ENCODE measurements around the gene SYNCRIP. TPM values are rescaled to one million over a fixed set of nuclear protein-coding genes. Genes with fewer than 3 reads are reported as not detected.

Gene SYNCRIP
- total and polyA plus RNA-seq, 2 of the 13 experiments (the other 11 are each of a cell fraction or from before 2014, with no cell fraction given): 8.1 to 112 TPM

- no peak for TF ChIP-seq ZNF850 (CRISPR knock-in tag; conservative IDR thresholded peaks at IDR 0.05)
- no peak for TF ChIP-seq BRCA1 (CRISPR knock-in tag; IDR thresholded peaks at IDR 0.05)
- no peak for TF ChIP-seq REST (IDR thresholded peaks at IDR 0.05; ENCODE audit: borderline replicate concordance in 1 of 2, low read depth in 1 of 2, low read length in 2 of 2)
- TF ChIP-seq TCF7 (IDR thresholded peaks at IDR 0.05; ENCODE audit: low read depth): no peak
- TF ChIP-seq KAT7 (CRISPR knock-in tag; IDR thresholded peaks at IDR 0.05; ENCODE audit: borderline replicate concordance): no peak
- TF ChIP-seq, protein P1, sequence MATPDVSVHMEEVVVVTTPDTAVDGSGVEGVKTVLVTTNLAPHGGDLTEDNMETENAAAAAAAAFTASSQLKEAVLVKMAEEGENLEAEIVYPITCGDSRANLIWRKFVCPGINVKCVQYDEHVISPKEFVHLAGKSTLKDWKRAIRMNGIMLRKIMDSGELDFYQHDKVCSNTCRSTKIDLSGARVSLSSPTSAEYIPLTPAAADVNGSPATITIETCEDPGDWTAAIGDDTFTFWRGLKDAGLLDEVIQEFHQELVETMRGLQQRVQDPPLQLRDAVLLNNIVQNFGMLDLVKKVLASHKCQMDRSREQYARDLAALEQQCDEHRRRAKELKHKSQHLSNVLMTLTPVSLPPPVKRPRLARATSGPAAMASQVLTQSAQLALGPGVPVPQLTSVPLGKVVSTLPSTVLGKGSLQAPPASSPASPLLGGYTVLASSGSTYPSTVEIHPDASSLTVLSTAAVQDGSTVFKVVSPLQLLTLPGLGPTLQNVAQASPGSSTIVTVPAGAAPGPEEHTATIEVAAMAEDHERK (CRISPR knock-in tag; IDR thresholded peaks at IDR 0.05; ENCODE audit: low read depth): no peak
- no peak for TF ChIP-seq REPIN1 (CRISPR knock-in tag; IDR thresholded peaks at IDR 0.05; ENCODE audit: borderline replicate concordance, low read depth)
- no peak for TF ChIP-seq ZFYVE20 (CRISPR knock-in tag; IDR thresholded peaks at IDR 0.05; ENCODE audit: borderline replicate concordance, low read depth)
These were observed 27.1 kb upstream of the SYNCRIP start (continued) for GRCh38 chr6:85669735-85670194.

DNA sequence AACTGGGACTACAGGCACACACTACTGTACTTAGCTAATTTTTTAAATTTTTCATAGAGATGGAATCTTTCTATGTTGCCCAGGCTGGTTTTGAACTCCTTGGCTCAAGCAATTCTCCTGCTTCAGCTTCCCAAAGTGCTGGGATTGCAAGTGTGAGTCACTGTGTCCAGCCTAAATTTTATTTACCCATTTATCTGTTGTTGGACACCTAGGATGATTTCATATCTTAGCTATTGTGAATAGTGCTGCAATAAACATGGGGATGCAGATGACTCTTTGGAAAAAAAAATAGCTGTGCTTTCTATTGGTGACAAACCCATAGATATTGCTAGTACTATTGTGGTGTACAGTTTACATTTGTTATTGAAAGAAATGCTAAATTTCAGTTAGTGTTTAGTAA lies 19.6 kb upstream of the SYNCRIP start:
- peaks cover 6% of the 10 kb centered on the region for H3K9me3 ChIP-seq (ENCODE audit: low read length)
- H3K9ac ChIP-seq (ENCODE audit: insufficient read depth, low read depth, low read length): no peak overlapping the region
- FAIRE-seq: no peak
- H3K4me2 ChIP-seq (ENCODE audit: low read depth, low read length): no peak overlapping the region
- no peak overlapping the region for H3K27ac ChIP-seq (ENCODE audit: extremely low read length, insufficient read depth, low read length)
- DNase-seq (ENCODE audit: low spot score): no peak
- H3K4me3 ChIP-seq (replicated peaks in 1 of 3; ENCODE audit: insufficient read depth in 1 of 3, low read depth in 2 of 3, low read length in 3 of 3): no peak overlapping the region
- H4K20me1 ChIP-seq (ENCODE audit: insufficient read depth, low read length): no peaks in the 10 kb centered on the region
- peaks cover 4% of the 10 kb centered on the region; the same call in 1 of the 2 replicates for H3K4me1 ChIP-seq (ENCODE audit: insufficient read depth, low read length)
- POLR2A ChIA-PET: interaction anchor here (1.2 to 1.4 kb wide), 2 partner anchors 16 to 19 kb away, joined by 3 to 4 read pairs; partner anchors contain the start of gene SYNCRIP
- no peaks in the 10 kb centered on the region for H3K79me2 ChIP-seq (ENCODE audit: insufficient read depth, low read length)
- ATAC-seq: no peak
- no peaks in the 10 kb centered on the region for H3K36me3 ChIP-seq (replicated peaks in 1 of 2; ENCODE audit: control insufficient read depth in 1 of 2, insufficient read depth in 2 of 2, low read length in 2 of 2)
- CTCF ChIA-PET (ENCODE audit: low intra/inter-chr PET ratio, low total read pairs): no interaction called here
- H3K27me3 ChIP-seq (ENCODE audit: control insufficient read depth in 1 of 2, insufficient read depth in 2 of 2, low read length in 2 of 2): no peaks in the 10 kb centered on the region
- BruUV-seq (replicated peaks): no TSS peak
- in situ Hi-C loops (cut with HindIII; ENCODE audit: extremely low pct_ligation_motif_present, low pct_unique_long_range_greater_than_20kb): no loop called here
- H2AFZ ChIP-seq (ENCODE audit: low read length): no peak overlapping the region
- intact Hi-C loops (cut with micrococcal nuclease; ENCODE audit: unreplicated experiment): no loop called here
- TF ChIP-seq ZNF3 (CRISPR knock-in tag; IDR thresholded peaks at IDR 0.05) (no peak), SNAPC4 (CRISPR knock-in tag; IDR thresholded peaks at IDR 0.05) (no peak), ZNF562 (CRISPR knock-in tag; IDR thresholded peaks at IDR 0.05; ENCODE audit: borderline replicate concordance) (no peak), ZNF552 (CRISPR knock-in tag; IDR thresholded peaks at IDR 0.05; ENCODE audit: borderline replicate concordance) (no peak), BATF2 (CRISPR knock-in tag; IDR thresholded peaks at IDR 0.05) (no peak)

Measured in HepG2 (cell line).